Lower leg skin (tissue), 3 donors: ENCODE data around the gene RIPK4.

Experiments
- CTCF ChIP-seq, 3 donors: fragments of 450-650 bp; IDR thresholded peaks; one replicate each; pipeline ENCODE4 v1.5.1; 2016; ENCODE audit warnings: antibody characterized with exemption in 3 of 3, mild to moderate bottlenecking in 3 of 3, moderate library complexity in 2 of 3
- POLR2A ChIP-seq, 2 donors: fragments of 450-650 bp; IDR thresholded peaks; one replicate each; pipeline ENCODE4 v1.6.1; 2016 to 2017; ENCODE audit warnings: antibody characterized with exemption in 2 of 2, mild to moderate bottlenecking in 1 of 2, moderate library complexity in 1 of 2

GRCh38 chr21:41727784-41728763 is 38.8 kb downstream of the RIPK4 start:
- TF ChIP-seq CTCF (IDR thresholded peaks at IDR 0.05) (no peak), POLR2A (IDR thresholded peaks at IDR 0.05) (no peak)
